Endodermal cell (in vitro differentiated cells): ENCODE results near the gene BNC2. TPM values are rescaled to one million over a fixed set of nuclear protein-coding genes. Genes with fewer than 3 reads are reported as not detected.

Experiments
- DNase-seq: peaks from one replicate; pipeline ENCODE4 v3.0.0-alpha.2; 2017
- H3K27ac ChIP-seq: 2 replicates; pipeline ENCODE4 v1.5.1; 2013; ENCODE audit warnings: mild to moderate bottlenecking, low read depth, low read length, moderate library complexity
- H3K27me3 ChIP-seq: 2 replicates; pipeline ENCODE4 v1.6.1; 2013; ENCODE audit warnings: mild to moderate bottlenecking, low read length, moderate library complexity; ENCODE audit not compliant: insufficient read depth, control insufficient read depth, poor library complexity, severe bottlenecking
- H3K36me3 ChIP-seq: 2 replicates; pipeline ENCODE4 v1.7.0; 2013; ENCODE audit warnings: mild to moderate bottlenecking, low read length, moderate library complexity; ENCODE audit not compliant: control insufficient read depth, insufficient read depth
- H3K4me1 ChIP-seq: one replicate; pipeline ENCODE4 v1.7.0; 2013; ENCODE audit warnings: low read length; ENCODE audit not compliant: control insufficient read depth, insufficient read depth
- H3K4me3 ChIP-seq: 2 replicates; pipeline ENCODE4 v1.5.1; 2013; ENCODE audit warnings: mild to moderate bottlenecking, low read length, moderate library complexity
- H3K9ac ChIP-seq: 2 replicates; pipeline ENCODE4 v1.6.1; 2013; ENCODE audit warnings: mild to moderate bottlenecking, low read length, moderate library complexity; ENCODE audit not compliant: poor library complexity, severe bottlenecking; ENCODE audit errors: extremely low read depth
- H3K9me3 ChIP-seq: 2 replicates; pipeline ENCODE4 v1.6.1; 2013; ENCODE audit warnings: mild to moderate bottlenecking, low read length, moderate library complexity; ENCODE audit not compliant: control insufficient read depth
- H3K27ac Mint-ChIP-seq: 2 replicates; pipeline ENCODE4 v1.8.0; 2020; ENCODE audit warnings: mixed read lengths
- H3K27me3 Mint-ChIP-seq: 2 replicates; pipeline ENCODE4 v1.8.0; 2021; ENCODE audit warnings: mild to moderate bottlenecking, mixed read lengths; ENCODE audit not compliant: insufficient read depth
- H3K36me3 Mint-ChIP-seq: 2 replicates; pipeline ENCODE4 v1.8.0; 2020; ENCODE audit warnings: low read depth, mixed read lengths
- H3K4me1 Mint-ChIP-seq: 2 replicates; pipeline ENCODE4 v1.8.0; 2020; ENCODE audit warnings: mixed read lengths
- H3K4me3 Mint-ChIP-seq: 2 replicates; pipeline ENCODE4 v1.8.0; 2020; ENCODE audit warnings: mild to moderate bottlenecking, moderate library complexity, mixed read lengths
- H3K9me3 Mint-ChIP-seq: 2 replicates; pipeline ENCODE4 v1.8.0; 2020; ENCODE audit warnings: mild to moderate bottlenecking, mixed read lengths
- WGBS, 2 experiments: methylation state at CpG; one replicate each; pipeline versions ENCODE4 v1.1.5 to v1.1.7; 2013; ENCODE audit warnings: missing lambda C conversion rate in 2 of 2, mixed read lengths in 1 of 2; ENCODE audit not compliant: insufficient coverage in 1 of 2, insufficient read length in 1 of 2; 5-methylcytosine and 5-hydroxymethylcytosine counted together
- total RNA-seq, 2 donors: library from RNA; stranded (reverse); fragmentation: NEBNext Ultra II Directional in 1 of 2; extraction: Animal tissue kit (Norgen Biotek cat#: 25700) in 1 of 2; gene quantifications; 2 replicates in 1 of 2; 3 replicates in 1 of 2; pipeline ENCODE4 v1.2.1, GENCODE V29; 2021
- TF ChIP-seq, protein P1 (sequence below): fragments of 200-600 bp; sonication (generic); conservative IDR thresholded peaks from 2 replicates; pipeline ENCODE4 v1.5.0; 2021; ENCODE audit warnings: antibody characterized with exemption, mild to moderate bottlenecking

The BNC2 gene
- total RNA-seq, 2 donors from 2014 or later: 3.0 to 10.5 TPM

DNA sequence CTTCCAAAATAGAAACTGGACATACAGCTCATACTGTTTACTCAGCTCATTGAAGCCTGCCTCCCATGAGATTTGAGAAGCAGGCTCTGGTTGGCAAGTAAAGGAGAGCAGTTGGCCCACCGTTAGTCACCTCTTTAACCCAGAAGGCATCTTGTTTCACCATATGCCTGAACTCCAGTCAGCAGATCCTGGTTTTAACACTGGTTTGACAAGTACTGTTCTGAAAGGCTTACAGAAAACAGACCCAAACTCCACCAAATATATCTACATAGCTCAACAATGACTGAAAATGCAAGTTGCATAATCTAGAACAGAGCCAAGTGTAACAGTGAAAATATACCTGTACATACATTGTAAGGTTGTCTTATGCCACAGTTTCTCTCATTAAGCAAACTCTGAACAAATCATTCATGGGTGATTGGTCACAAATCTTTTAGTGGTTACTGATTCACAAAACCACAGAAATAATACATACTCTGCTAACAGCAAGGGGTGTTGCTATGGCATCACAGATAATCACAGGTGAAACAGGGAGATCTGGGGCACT, 198.8 kb downstream of the BNC2 start:
- TF ChIP-seq, protein P1, sequence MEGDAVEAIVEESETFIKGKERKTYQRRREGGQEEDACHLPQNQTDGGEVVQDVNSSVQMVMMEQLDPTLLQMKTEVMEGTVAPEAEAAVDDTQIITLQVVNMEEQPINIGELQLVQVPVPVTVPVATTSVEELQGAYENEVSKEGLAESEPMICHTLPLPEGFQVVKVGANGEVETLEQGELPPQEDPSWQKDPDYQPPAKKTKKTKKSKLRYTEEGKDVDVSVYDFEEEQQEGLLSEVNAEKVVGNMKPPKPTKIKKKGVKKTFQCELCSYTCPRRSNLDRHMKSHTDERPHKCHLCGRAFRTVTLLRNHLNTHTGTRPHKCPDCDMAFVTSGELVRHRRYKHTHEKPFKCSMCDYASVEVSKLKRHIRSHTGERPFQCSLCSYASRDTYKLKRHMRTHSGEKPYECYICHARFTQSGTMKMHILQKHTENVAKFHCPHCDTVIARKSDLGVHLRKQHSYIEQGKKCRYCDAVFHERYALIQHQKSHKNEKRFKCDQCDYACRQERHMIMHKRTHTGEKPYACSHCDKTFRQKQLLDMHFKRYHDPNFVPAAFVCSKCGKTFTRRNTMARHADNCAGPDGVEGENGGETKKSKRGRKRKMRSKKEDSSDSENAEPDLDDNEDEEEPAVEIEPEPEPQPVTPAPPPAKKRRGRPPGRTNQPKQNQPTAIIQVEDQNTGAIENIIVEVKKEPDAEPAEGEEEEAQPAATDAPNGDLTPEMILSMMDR: no peak
- Histone ChIP-seq H3K27me3 (no peaks in the 10 kb centered on the region), H3K27ac (no peak overlapping the region), H3K36me3 (no peaks in the 10 kb centered on the region), H3K4me3 (no peak overlapping the region), H3K9ac (no peak overlapping the region), H3K4me1 (no peaks in the 10 kb centered on the region), H3K9me3 (no peaks in the 10 kb centered on the region)
- 100% methylated on average over 1 of the region's 1 CpG; no CpG with 5 or more reads in 1 of the 2 experiments for WGBS, 2 experiments
- H3K4me1 Mint-ChIP-seq: peaks cover 15% of the 10 kb centered on the region
- no peak overlapping the region for H3K27ac Mint-ChIP-seq
- no peaks in the 10 kb centered on the region for H3K27me3 Mint-ChIP-seq
- H3K9me3 Mint-ChIP-seq: no peaks in the 10 kb centered on the region
- H3K36me3 Mint-ChIP-seq: no peaks in the 10 kb centered on the region
- no peak overlapping the region for H3K4me3 Mint-ChIP-seq
- DNase-seq: no peak

DNA sequence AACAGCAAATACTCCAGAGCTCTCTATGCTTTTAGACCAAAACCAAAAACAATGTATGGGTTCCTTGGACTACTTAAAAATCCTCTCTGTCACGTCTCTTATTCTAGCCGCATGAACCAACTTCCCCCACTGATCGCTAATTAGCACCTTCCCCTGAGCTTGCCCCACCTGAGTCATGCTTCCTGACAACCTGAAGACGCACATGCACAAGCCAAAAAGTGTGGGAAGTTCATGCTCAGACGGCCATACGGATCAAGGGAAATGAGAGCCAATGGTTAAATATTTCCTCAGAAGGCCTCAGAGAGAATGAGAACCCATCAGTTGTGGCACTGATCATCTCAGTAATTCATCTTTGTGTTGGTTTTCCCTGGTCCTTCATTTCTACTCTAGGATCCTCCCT, 199.7 kb downstream of the BNC2 start:
- no peak for DNase-seq
- H3K4me3 ChIP-seq: no peak overlapping the region
- 84 to 92% methylated on average over 5 to 6 of the region's 6 CpGs for WGBS, 2 experiments

DNA sequence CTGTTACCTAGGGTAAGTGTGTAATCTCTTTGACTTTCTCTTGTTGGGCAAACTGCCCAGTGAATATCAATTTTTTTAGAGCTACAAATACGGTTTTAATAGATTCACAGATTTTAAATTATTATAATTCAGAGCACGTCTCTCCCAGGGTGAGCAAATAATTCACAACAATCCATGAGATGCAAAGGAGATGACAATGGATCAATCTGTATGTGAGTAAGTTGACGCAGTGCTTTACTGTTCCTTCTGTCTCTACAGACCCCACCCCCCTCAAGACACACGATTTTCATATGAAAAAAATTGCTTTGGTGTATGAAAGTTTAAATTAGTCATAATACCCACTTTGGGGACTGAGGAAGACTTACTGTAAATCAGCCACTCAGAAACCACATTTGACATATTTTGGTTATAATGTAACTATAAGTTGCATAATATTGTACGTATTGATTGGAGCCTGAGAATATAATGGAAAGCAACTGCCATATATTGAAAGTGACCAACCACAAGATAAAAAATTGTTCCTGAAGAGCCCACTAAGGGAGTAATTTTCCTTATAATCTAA, 201.7 kb downstream of the BNC2 start:
- whole genome bisulfite sequencing, 2 experiments: 80 to 83% methylated on average over 1 to 3 of the region's 5 CpGs
- no peak overlapping the region for H3K4me3 Mint-ChIP-seq
- H3K4me1 Mint-ChIP-seq: peaks cover 20% of the 10 kb centered on the region
- no peaks in the 10 kb centered on the region for H3K27me3 Mint-ChIP-seq
- no peaks in the 10 kb centered on the region for H3K9me3 ChIP-seq
- no peaks in the 10 kb centered on the region for H3K36me3 Mint-ChIP-seq
- no peak overlapping the region for H3K27ac Mint-ChIP-seq
- no peak overlapping the region for H3K9ac ChIP-seq
- H3K36me3 ChIP-seq: no peaks in the 10 kb centered on the region
- H3K4me1 ChIP-seq: no peaks in the 10 kb centered on the region
- no peak overlapping the region for H3K4me3 ChIP-seq
- H3K27me3 ChIP-seq: no peaks in the 10 kb centered on the region
- H3K9me3 Mint-ChIP-seq: no peaks in the 10 kb centered on the region
- TF ChIP-seq, protein P1: no peak
- DNase-seq: no peak
- H3K27ac ChIP-seq: no peak overlapping the region

More for the DNA sequence above, 199.7 kb downstream of the BNC2 start:
- H3K9me3 ChIP-seq: no peaks in the 10 kb centered on the region
- no peak overlapping the region for H3K27ac ChIP-seq
- H3K27me3 ChIP-seq: no peaks in the 10 kb centered on the region
- Mint-ChIP-seq H3K27me3 (no peaks in the 10 kb centered on the region), H3K27ac (no peak overlapping the region), H3K9me3 (no peaks in the 10 kb centered on the region), H3K4me1 (peaks cover 20% of the 10 kb centered on the region), H3K4me3 (no peak overlapping the region), H3K36me3 (no peaks in the 10 kb centered on the region)
- TF ChIP-seq, protein P1: no peak
- H3K9ac ChIP-seq: no peak overlapping the region
- no peaks in the 10 kb centered on the region for H3K4me1 ChIP-seq
- no peaks in the 10 kb centered on the region for H3K36me3 ChIP-seq
